ENCODE data around the gene DET1. TPM values are rescaled to one million over a fixed set of nuclear protein-coding genes. Genes with fewer than 3 reads are reported as not detected.

The DET1 gene
- total and polyA plus RNA-seq, 2 of the 13 experiments (the other 11 are each of a cell fraction or from before 2014, with no cell fraction given): 2.2 to 4.2 TPM

DNA sequence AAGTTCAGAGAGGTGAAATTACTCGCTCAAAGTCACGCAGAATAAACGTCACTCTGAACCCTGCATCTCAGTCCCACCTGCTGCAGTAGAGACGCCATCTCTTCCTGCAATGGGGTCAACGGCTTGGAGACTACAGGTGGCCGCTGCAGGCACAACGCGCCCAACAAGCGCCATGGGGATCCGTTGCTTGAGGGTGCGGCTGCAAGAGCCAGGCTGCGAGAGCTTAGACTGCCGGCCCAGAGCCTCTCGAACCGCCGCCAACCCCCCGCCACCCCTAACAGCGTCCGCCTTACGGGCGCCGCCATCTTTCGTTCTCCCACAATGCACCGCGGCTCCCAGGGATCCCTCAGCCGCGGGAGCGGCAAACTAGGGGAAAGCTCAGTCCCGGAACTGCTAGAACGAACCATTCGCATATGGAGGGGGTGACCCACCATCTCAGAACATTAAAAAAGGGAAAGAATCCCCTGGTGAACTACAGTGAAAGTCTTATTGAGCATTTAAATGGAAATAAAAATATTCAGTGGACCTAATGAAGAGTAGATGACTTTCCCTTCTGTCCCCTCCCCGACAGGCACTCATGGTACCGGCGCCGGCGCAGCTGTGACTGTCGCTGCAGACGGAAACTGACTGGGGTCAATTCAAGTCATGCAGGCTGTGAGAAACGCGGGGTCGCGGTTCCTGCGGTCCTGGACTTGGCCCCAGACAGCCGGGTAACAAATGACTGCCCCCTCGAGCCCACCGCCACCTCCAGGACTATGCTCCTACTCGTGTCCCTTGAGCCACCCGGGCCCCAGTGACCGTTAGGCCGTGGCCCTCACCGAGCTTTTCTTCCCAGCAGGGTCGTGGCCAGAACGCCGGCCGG is 79.2 kb downstream of the DET1 start, which contains the start of the genes MRPL46 and MRPS11 (continued):
- TF ChIP-seq, protein P1, sequence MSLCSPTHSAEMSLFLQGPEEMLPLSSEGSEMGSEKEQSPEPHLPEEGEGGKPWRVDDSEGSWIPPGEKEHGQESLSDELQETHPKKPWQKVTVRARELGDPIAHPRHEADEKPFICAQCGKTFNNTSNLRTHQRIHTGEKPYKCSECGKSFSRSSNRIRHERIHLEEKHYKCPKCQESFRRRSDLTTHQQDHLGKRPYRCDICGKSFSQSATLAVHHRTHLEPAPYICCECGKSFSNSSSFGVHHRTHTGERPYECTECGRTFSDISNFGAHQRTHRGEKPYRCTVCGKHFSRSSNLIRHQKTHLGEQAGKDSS (CRISPR knock-in tag; IDR thresholded peaks at IDR 0.05; ENCODE audit: borderline replicate concordance, low read depth): peak; percentile 91
- TF ChIP-seq TERF1 (CRISPR knock-in tag; IDR thresholded peaks at IDR 0.05): no peak
- TF ChIP-seq GFI1 (CRISPR knock-in tag; IDR thresholded peaks at IDR 0.05; ENCODE audit: borderline replicate concordance): no peak
- TF ChIP-seq, protein P2, sequence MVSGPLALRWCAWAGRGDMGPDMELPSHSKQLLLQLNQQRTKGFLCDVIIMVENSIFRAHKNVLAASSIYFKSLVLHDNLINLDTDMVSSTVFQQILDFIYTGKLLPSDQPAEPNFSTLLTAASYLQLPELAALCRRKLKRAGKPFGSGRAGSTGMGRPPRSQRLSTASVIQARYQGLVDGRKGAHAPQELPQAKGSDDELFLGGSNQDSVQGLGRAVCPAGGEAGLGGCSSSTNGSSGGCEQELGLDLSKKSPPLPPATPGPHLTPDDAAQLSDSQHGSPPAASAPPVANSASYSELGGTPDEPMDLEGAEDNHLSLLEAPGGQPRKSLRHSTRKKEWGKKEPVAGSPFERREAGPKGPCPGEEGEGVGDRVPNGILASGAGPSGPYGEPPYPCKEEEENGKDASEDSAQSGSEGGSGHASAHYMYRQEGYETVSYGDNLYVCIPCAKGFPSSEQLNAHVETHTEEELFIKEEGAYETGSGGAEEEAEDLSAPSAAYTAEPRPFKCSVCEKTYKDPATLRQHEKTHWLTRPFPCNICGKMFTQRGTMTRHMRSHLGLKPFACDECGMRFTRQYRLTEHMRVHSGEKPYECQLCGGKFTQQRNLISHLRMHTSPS (CRISPR knock-in tag; IDR thresholded peaks at IDR 0.05; ENCODE audit: low read depth): no peak
- peak; percentile 74; the same call in 1 of the 2 replicates for TF ChIP-seq BRCA1 (CRISPR knock-in tag; IDR thresholded peaks at IDR 0.05)
- peak; percentile 79 for TF ChIP-seq PHF8 (CRISPR knock-in tag; IDR thresholded peaks at IDR 0.05)
- TF ChIP-seq, protein P3, sequence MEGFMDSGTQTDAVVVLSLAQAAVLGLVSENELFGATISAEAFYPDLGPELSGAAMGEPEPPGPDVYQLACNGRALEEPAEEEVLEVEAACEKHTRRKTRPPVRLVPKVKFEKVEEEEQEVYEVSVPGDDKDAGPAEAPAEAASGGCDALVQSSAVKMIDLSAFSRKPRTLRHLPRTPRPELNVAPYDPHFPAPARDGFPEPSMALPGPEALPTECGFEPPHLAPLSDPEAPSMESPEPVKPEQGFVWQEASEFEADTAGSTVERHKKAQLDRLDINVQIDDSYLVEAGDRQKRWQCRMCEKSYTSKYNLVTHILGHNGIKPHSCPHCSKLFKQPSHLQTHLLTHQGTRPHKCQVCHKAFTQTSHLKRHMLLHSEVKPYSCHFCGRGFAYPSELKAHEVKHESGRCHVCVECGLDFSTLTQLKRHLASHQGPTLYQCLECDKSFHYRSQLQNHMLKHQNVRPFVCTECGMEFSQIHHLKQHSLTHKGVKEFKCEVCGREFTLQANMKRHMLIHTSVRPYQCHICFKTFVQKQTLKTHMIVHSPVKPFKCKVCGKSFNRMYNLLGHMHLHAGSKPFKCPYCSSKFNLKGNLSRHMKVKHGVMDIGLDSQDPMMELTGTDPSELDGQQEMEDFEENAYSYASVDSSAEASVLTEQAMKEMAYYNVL (CRISPR knock-in tag; IDR thresholded peaks at IDR 0.05; ENCODE audit: borderline replicate concordance): peak; percentile 69; the same call in 1 of the 2 replicates
- no peak; the same call in 1 of the 2 replicates for TF ChIP-seq HOXA9 (CRISPR knock-in tag; IDR thresholded peaks at IDR 0.05; ENCODE audit: borderline replicate concordance)
- TF ChIP-seq ZBTB7B (CRISPR knock-in tag; IDR thresholded peaks at IDR 0.05): 0 out of 2 replicates have a peak, but pooled peaks have one; percentile 25
- TF ChIP-seq ZNF891 (CRISPR knock-in tag; IDR thresholded peaks at IDR 0.05): no peak
- TF ChIP-seq DMAP1 (CRISPR knock-in tag; IDR thresholded peaks at IDR 0.05): peak; percentile 73; the same call in 1 of the 2 replicates
- TF ChIP-seq KMT2A (CRISPR knock-in tag; IDR thresholded peaks at IDR 0.05): peak; percentile 82
- TF ChIP-seq, protein P4, sequence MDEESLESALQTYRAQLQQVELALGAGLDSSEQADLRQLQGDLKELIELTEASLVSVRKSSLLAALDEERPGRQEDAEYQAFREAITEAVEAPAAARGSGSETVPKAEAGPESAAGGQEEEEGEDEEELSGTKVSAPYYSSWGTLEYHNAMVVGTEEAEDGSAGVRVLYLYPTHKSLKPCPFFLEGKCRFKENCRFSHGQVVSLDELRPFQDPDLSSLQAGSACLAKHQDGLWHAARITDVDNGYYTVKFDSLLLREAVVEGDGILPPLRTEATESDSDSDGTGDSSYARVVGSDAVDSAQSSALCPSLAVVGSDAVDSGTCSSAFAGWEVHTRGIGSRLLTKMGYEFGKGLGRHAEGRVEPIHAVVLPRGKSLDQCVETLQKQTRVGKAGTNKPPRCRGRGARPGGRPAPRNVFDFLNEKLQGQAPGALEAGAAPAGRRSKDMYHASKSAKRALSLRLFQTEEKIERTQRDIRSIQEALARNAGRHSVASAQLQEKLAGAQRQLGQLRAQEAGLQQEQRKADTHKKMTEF (CRISPR knock-in tag; IDR thresholded peaks at IDR 0.05): 0 out of 2 replicates have a peak, but pooled peaks have one; percentile 34
- TF ChIP-seq PITX1 (CRISPR knock-in tag; IDR thresholded peaks at IDR 0.05): 0 out of 2 replicates have a peak, but pooled peaks have one; percentile 26
- peak; percentile 40 for TF ChIP-seq HNF1B (CRISPR knock-in tag; IDR thresholded peaks at IDR 0.05)
- peak; percentile 28; the same call in 1 of the 2 replicates for TF ChIP-seq ZNF782 (CRISPR knock-in tag; IDR thresholded peaks at IDR 0.05; ENCODE audit: borderline replicate concordance)
- TF ChIP-seq POLR2AphosphoS2 (IDR thresholded peaks at IDR 0.05; ENCODE audit: low read depth, low read length): no peak
